Mesenchymal stem cell (in vitro differentiated cells and primary cell): ENCODE measurements around the gene MLLT1.

Source experiments
- DNase-seq: peaks from one replicate; pipeline ENCODE4 v3.0.0-alpha.2; 2013
- H2AFZ ChIP-seq: one replicate; pipeline ENCODE4 v1.6.1; 2013; ENCODE audit warnings: low read depth, mild to moderate bottlenecking, control low read depth, inconsistent platforms, low read length, moderate library complexity
- H2AK5ac ChIP-seq: 2 replicates; pipeline ENCODE4 v1.6.1; 2013; ENCODE audit warnings: low read length, moderate library complexity, mild to moderate bottlenecking, inconsistent platforms; ENCODE audit not compliant: severe bottlenecking
- H2BK120ac ChIP-seq: one replicate; pipeline ENCODE4 v1.6.1; 2013; ENCODE audit warnings: low read depth, mild to moderate bottlenecking, inconsistent platforms, low read length, moderate library complexity
- H2BK12ac ChIP-seq, 2 experiments: one replicate each; pipeline ENCODE4 v1.6.1; 2013; ENCODE audit warnings: inconsistent platforms in 2 of 2, low read length in 2 of 2, mild to moderate bottlenecking in 2 of 2, moderate library complexity in 2 of 2, control low read depth in 1 of 2
- H2BK15ac ChIP-seq: one replicate; pipeline ENCODE4 v1.6.1; 2013; ENCODE audit warnings: mild to moderate bottlenecking, low read depth, inconsistent platforms; ENCODE audit not compliant: poor library complexity, severe bottlenecking
- H2BK5ac ChIP-seq: 2 replicates; pipeline ENCODE4 v1.6.1; 2013; ENCODE audit warnings: low read depth, mild to moderate bottlenecking, low read length, control low read depth, inconsistent platforms; ENCODE audit not compliant: poor library complexity, severe bottlenecking
- H3K14ac ChIP-seq, 2 experiments: one replicate each; pipeline ENCODE4 v1.6.1; 2013; ENCODE audit warnings: inconsistent platforms in 2 of 2, low read length in 2 of 2, control low read depth in 1 of 2, mild to moderate bottlenecking in 1 of 2, moderate library complexity in 1 of 2
- H3K18ac ChIP-seq, 2 experiments: one replicate each; pipeline ENCODE4 v1.6.1; 2013; ENCODE audit warnings: inconsistent platforms in 2 of 2, low read length in 2 of 2, control low read depth in 1 of 2, low read depth in 1 of 2, mild to moderate bottlenecking in 1 of 2
- H3K23ac ChIP-seq, 2 experiments: one replicate each; pipeline ENCODE4 v1.6.1; 2013; ENCODE audit warnings: inconsistent platforms in 2 of 2, low read length in 2 of 2, mild to moderate bottlenecking in 2 of 2, moderate library complexity in 2 of 2, control low read depth in 1 of 2
- H3K27ac ChIP-seq: 2 replicates; pipeline ENCODE4 v1.5.1; 2013; ENCODE audit warnings: mild to moderate bottlenecking, moderate library complexity, low read length, control low read depth, inconsistent platforms; ENCODE audit not compliant: poor library complexity, severe bottlenecking
- H3K27me3 ChIP-seq, 2 experiments: 2 replicates each; pipeline versions ENCODE4 v1.6.1 to v1.7.0; 2013; ENCODE audit warnings: low read length in 2 of 2, mild to moderate bottlenecking in 2 of 2, moderate library complexity in 2 of 2, control low read depth in 1 of 2, inconsistent platforms in 1 of 2; ENCODE audit not compliant: control insufficient read depth in 1 of 2, insufficient read depth in 1 of 2
- H3K36me3 ChIP-seq, 2 experiments: 2 replicates each; pipeline versions ENCODE4 v1.6.1 to v1.7.0; 2013; ENCODE audit warnings: low read length in 2 of 2, control low read depth in 1 of 2, inconsistent platforms in 1 of 2, low read depth in 1 of 2, mild to moderate bottlenecking in 1 of 2; ENCODE audit not compliant: insufficient read depth in 2 of 2, control insufficient read depth in 1 of 2
- H3K4ac ChIP-seq, 2 experiments: one replicate each; pipeline ENCODE4 v1.6.1; 2013; ENCODE audit warnings: inconsistent platforms in 2 of 2, low read length in 2 of 2, mild to moderate bottlenecking in 2 of 2, moderate library complexity in 2 of 2, control low read depth in 1 of 2, low read depth in 1 of 2
- H3K4me1 ChIP-seq: 2 replicates; pipeline ENCODE4 v1.6.1; 2013; ENCODE audit warnings: low read depth, low read length, control low read depth; ENCODE audit not compliant: control insufficient read depth, insufficient read depth
- H3K4me2 ChIP-seq: 2 replicates; pipeline ENCODE4 v1.6.1; 2013; ENCODE audit warnings: low read length, mild to moderate bottlenecking, inconsistent platforms; ENCODE audit not compliant: poor library complexity, severe bottlenecking
- H3K4me3 ChIP-seq, 2 experiments: 2 replicates each; pipeline versions ENCODE4 v1.5.1 to v1.7.0; 2013; ENCODE audit warnings: low read length in 2 of 2, mild to moderate bottlenecking in 2 of 2, control low read depth in 1 of 2, low read depth in 1 of 2; ENCODE audit not compliant: insufficient read depth in 1 of 2
- H3K79me1 ChIP-seq: replicated peaks from 2 replicates; pipeline ENCODE4 v1.6.1; 2013; ENCODE audit warnings: mild to moderate bottlenecking, control low read depth, low read length, inconsistent platforms; ENCODE audit not compliant: poor library complexity, severe bottlenecking
- H3K9ac ChIP-seq: 2 replicates; pipeline ENCODE4 v1.7.0; 2013; ENCODE audit warnings: mild to moderate bottlenecking, low read length, moderate library complexity
- H3K9me3 ChIP-seq: 2 replicates; pipeline ENCODE4 v1.7.0; 2013; ENCODE audit warnings: mild to moderate bottlenecking, low read length; ENCODE audit not compliant: control insufficient read depth
- H4K8ac ChIP-seq: one replicate; pipeline ENCODE4 v1.6.1; 2013; ENCODE audit warnings: inconsistent platforms, mild to moderate bottlenecking, low read length, moderate library complexity
- H4K91ac ChIP-seq: one replicate; pipeline ENCODE4 v1.6.1; 2013; ENCODE audit warnings: mild to moderate bottlenecking, low read length, inconsistent platforms
- WGBS: methylation state at CpG from one replicate; pipeline ENCODE4 v1.1.7; 2013; ENCODE audit warnings: mixed read lengths; 5-methylcytosine and 5-hydroxymethylcytosine counted together

Gene MLLT1

DNA sequence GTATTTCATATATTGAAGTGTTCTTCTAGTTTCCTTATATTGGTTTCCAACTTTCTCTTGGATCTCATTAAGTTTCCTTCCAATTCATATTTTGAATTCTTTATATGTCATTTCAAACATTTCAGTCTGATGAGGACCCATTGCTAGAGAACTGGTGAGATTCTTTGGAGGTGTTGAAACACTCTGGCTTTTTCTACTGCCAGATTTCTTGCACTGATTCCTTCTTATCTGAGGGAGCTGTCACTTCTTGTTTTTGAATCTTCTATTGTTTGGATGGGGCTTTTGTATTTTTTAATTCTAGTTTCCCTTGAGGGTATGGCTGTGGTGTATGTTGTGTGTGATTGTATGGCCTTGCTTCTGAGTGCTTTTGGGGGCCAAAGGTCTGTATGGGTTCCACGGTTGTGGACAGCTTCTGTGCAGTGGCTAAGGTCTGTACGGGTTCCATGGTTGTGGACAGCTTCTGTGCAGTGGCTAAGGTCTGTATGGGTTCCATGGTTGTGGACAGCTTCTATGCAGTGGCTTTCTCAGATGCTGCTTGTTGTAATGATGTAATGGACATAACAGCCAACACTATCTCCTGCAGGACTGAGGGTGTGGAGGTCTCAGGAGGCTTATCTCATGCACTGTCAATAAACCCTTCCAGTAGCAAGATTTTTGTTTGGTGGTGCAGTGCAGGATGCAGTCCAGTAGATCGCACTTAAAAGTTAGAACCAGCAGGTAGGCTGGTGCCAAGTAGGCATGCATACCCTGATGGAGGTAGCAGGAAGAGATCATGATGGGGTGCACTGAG lies 107.5 kb downstream of the MLLT1 start:
- no peak overlapping the region for H3K18ac ChIP-seq
- H3K36me3 ChIP-seq: no peaks in the 10 kb centered on the region
- H3K14ac ChIP-seq: no peak overlapping the region
- H3K4me1 ChIP-seq: no peaks in the 10 kb centered on the region
- H3K27me3 ChIP-seq: peaks cover 6 to 27% of the 10 kb centered on the region in 2 experiments
- H3K4ac ChIP-seq: no peak overlapping the region
- H4K91ac ChIP-seq: no peak overlapping the region
- H2AK5ac ChIP-seq: no peak overlapping the region
- H2AFZ ChIP-seq: no peak overlapping the region
- no peak overlapping the region for H3K27ac ChIP-seq
- H3K79me1 ChIP-seq: no peaks in the 10 kb centered on the region
- H3K4me2 ChIP-seq: no peak overlapping the region
- 69% methylated on average over 3 of the region's 3 CpGs for WGBS
- no peak overlapping the region for H3K4me3 ChIP-seq
- no peak overlapping the region for H2BK5ac ChIP-seq
- no peak overlapping the region for H4K8ac ChIP-seq
- DNase-seq: no peak
- no peak overlapping the region for H3K9ac ChIP-seq
- no peak overlapping the region for H2BK120ac ChIP-seq
- H3K9me3 ChIP-seq: peaks cover 6% of the 10 kb centered on the region
- H3K23ac ChIP-seq: no peak overlapping the region
- H2BK12ac ChIP-seq: no peak overlapping the region
- no peak overlapping the region for H2BK15ac ChIP-seq

GRCh38 chr19:6167115-6167514 lies 112.7 kb downstream of the MLLT1 start:
- peaks cover 6% of the 10 kb centered on the region for H3K9me3 ChIP-seq
- peaks cover 2% of the 10 kb centered on the region for H3K4me1 ChIP-seq
- no peak overlapping the region for H3K18ac ChIP-seq

GRCh38 chr19:6164906-6165531 lies 114.8 kb downstream of the MLLT1 start:
- H3K4ac ChIP-seq: no peak overlapping the region
- H3K9me3 ChIP-seq: no peaks in the 10 kb centered on the region
- H3K18ac ChIP-seq: no peak overlapping the region
- no peaks in the 10 kb centered on the region for H3K79me1 ChIP-seq
- no peaks in the 10 kb centered on the region for H3K36me3 ChIP-seq
- peaks cover 2% of the 10 kb centered on the region for H3K4me1 ChIP-seq
- H3K14ac ChIP-seq: no peak overlapping the region
- H3K9ac ChIP-seq: no peak overlapping the region
- H2BK5ac ChIP-seq: no peak overlapping the region
- 81% methylated on average over 5 of the region's 5 CpGs for WGBS
- DNase-seq: no peak
- no peak overlapping the region for H3K23ac ChIP-seq
- H3K27me3 ChIP-seq: peaks cover 0 to 4% of the 10 kb centered on the region in 2 experiments
- no peak overlapping the region for H4K91ac ChIP-seq
- H2AK5ac ChIP-seq: no peak overlapping the region
- no peak overlapping the region for H2BK12ac ChIP-seq
- H4K8ac ChIP-seq: no peak overlapping the region
- no peak overlapping the region for H2BK15ac ChIP-seq
- H2BK120ac ChIP-seq: no peak overlapping the region
- H3K4me3 ChIP-seq: no peak overlapping the region
- H3K27ac ChIP-seq: no peak overlapping the region
- no peak overlapping the region for H3K4me2 ChIP-seq
- H2AFZ ChIP-seq: no peak overlapping the region

More at GRCh38 chr19:6167115-6167514, 112.7 kb downstream of the MLLT1 start:
- Histone ChIP-seq H4K8ac (no peak overlapping the region), H3K79me1 (no peaks in the 10 kb centered on the region), H2BK12ac (no peak overlapping the region), H2AK5ac (no peak overlapping the region), H3K27me3 (peaks cover 0 to 6% of the 10 kb centered on the region in 2 experiments), H2BK15ac (no peak overlapping the region), H3K4me3 (no peak overlapping the region), H3K27ac (no peak overlapping the region), H3K4ac (no peak overlapping the region), H3K36me3 (no peaks in the 10 kb centered on the region), H3K14ac (no peak overlapping the region), H3K9ac (no peak overlapping the region), H2AFZ (no peak overlapping the region), H4K91ac (no peak overlapping the region), H2BK120ac (no peak overlapping the region), H3K23ac (no peak overlapping the region), H2BK5ac (no peak overlapping the region), H3K4me2 (no peak overlapping the region)
- 89% methylated on average over 1 of the region's 1 CpG for WGBS
- DNase-seq: no peak

- H2AK5ac ChIP-seq: no peak overlapping the region
- no peak overlapping the region for H3K4me3 ChIP-seq
- WGBS: 71% methylated on average over 8 of the region's 8 CpGs
- H3K36me3 ChIP-seq: no peaks in the 10 kb centered on the region
- peaks cover 8% of the 10 kb centered on the region for H3K9me3 ChIP-seq
- H3K27ac ChIP-seq: no peak overlapping the region
- H2BK12ac ChIP-seq: no peak overlapping the region
- no peak overlapping the region for H3K14ac ChIP-seq
- no peak overlapping the region for H2BK120ac ChIP-seq
- H3K9ac ChIP-seq: no peak overlapping the region
- H4K91ac ChIP-seq: no peak overlapping the region
- H3K79me1 ChIP-seq: no peaks in the 10 kb centered on the region
- no peak overlapping the region for H3K4ac ChIP-seq
- H2AFZ ChIP-seq: no peak overlapping the region
- no peak overlapping the region for H2BK5ac ChIP-seq
- no peak overlapping the region for H2BK15ac ChIP-seq
- H3K4me1 ChIP-seq: peaks cover 2% of the 10 kb centered on the region
- H3K23ac ChIP-seq: no peak overlapping the region
- peaks cover 0 to 4% of the 10 kb centered on the region in 2 experiments for H3K27me3 ChIP-seq
- no peak overlapping the region for H4K8ac ChIP-seq
- H3K18ac ChIP-seq: no peak overlapping the region
- DNase-seq: no peak
- no peak overlapping the region for H3K4me2 ChIP-seq
These were observed 118.4 kb downstream of the MLLT1 start for GRCh38 chr19:6161271-6161850.
